Progenitor cell of endocrine pancreas (in vitro differentiated cells): Measurements from ENCODE around the gene BMP2K. TPM values are rescaled to one million over a fixed set of nuclear protein-coding genes. Genes with fewer than 3 reads are reported as not detected.
"Not testable (repeated sequence)": the region's sequence is repeated elsewhere in the genome, so short reads cannot be mapped to it uniquely, and the experiment has no call there.

ENCODE experiments used
- DNase-seq: peaks from one replicate; pipeline ENCODE4 v3.0.0; 2021; ENCODE audit warnings: low spot score; ENCODE audit not compliant: unreplicated experiment
- H3K27ac Mint-ChIP-seq: 2 replicates; pipeline ENCODE4 v1.8.0; 2021; ENCODE audit warnings: mild to moderate bottlenecking, moderate library complexity, mixed read lengths
- H3K27me3 Mint-ChIP-seq: 2 replicates; pipeline ENCODE4 v1.8.0; 2021; ENCODE audit warnings: mixed read lengths
- H3K36me3 Mint-ChIP-seq: 2 replicates; pipeline ENCODE4 v1.8.0; 2022; ENCODE audit warnings: mixed read lengths; ENCODE audit not compliant: insufficient read depth
- H3K4me1 Mint-ChIP-seq: 2 replicates; pipeline ENCODE4 v1.8.0; 2021; ENCODE audit warnings: low read depth, mixed read lengths
- H3K4me3 Mint-ChIP-seq: 2 replicates; pipeline ENCODE4 v1.8.0; 2021; ENCODE audit warnings: low read depth, mild to moderate bottlenecking, moderate library complexity, mixed read lengths
- H3K9me3 Mint-ChIP-seq: 2 replicates; pipeline ENCODE4 v1.8.0; 2021; ENCODE audit warnings: low read depth, mixed read lengths
- CTCF ChIP-seq: fragments of 200-600 bp; sonication (generic); IDR thresholded peaks from one replicate; pipeline ENCODE4 v1.5.0; 2021; ENCODE audit warnings: antibody characterized with exemption, mild to moderate bottlenecking; ENCODE audit not compliant: unreplicated experiment
- total RNA-seq: library from RNA; stranded (reverse); gene quantifications from 2 replicates; pipeline ENCODE4 v1.2.1, GENCODE V29; 2021

BMP2K gene
- total RNA-seq, 1 donor from 2014 or later = 32.5 TPM

DNA sequence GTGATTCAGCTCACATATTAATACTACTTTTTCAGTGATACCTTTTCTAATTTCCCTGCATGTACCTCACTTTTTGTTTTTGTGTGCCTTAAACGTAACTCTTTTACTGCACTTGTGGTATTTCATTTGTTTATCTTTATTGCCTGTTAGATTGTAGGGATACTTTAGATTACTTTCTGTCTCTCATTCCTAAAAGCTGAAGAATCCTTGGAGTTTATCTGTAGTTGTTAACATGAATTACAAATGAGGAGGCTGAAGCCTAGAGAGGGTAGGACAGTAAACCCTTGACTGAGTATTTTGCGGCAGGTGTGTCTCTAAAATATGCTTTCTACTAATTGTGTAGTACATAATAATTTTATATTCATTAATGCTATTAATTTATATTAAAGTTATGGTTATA is 34.9 kb downstream of the BMP2K start:
- Mint-ChIP-seq H3K36me3 (peaks cover 8% of the 10 kb centered on the region), H3K4me3 (no peak overlapping the region), H3K27ac (no peak overlapping the region), H3K4me1 (peaks cover 15% of the 10 kb centered on the region), H3K27me3 (no peaks in the 10 kb centered on the region), H3K9me3 (peaks cover 9% of the 10 kb centered on the region)
- TF ChIP-seq CTCF = no peak
- no peak for DNase-seq

GRCh38 chr4:78818530-78819079 is 42.5 kb downstream of the BMP2K start:
- TF ChIP-seq CTCF = no peak
- Mint-ChIP-seq H3K36me3 (peaks cover 2% of the 10 kb centered on the region), H3K27ac (no peak overlapping the region), H3K4me1 (no peaks in the 10 kb centered on the region), H3K27me3 (no peaks in the 10 kb centered on the region), H3K9me3 (no peaks in the 10 kb centered on the region), H3K4me3 (no peak overlapping the region)
- DNase-seq = no peak

GRCh38 chr4:78824001-78824400 is 47.9 kb downstream of the BMP2K start:
- Mint-ChIP-seq H3K27ac (no peak overlapping the region), H3K36me3 (peaks cover 8% of the 10 kb centered on the region), H3K27me3 (no peaks in the 10 kb centered on the region), H3K4me3 (no peak overlapping the region), H3K4me1 (peaks cover 3% of the 10 kb centered on the region), H3K9me3 (no peaks in the 10 kb centered on the region)
- no peak for TF ChIP-seq CTCF
- no peak for DNase-seq

DNA sequence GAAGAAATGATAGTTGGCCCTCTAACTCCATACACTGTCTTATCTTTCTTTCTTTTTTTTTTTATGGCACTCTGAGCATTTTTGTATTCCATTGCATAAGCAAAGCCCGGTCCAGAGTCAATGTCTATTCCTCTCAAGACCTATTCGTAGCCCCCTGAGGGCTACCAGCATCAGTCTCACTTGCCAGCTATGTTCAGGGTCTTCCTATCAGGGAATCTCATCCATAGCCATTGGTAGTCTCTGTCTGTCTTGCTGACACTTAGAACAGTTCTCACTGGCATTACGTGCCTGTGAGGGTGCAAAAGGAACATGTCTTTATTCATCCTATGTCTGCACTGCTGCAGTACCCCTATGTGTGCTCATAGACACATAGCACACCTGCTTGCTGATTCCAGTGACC is 51.0 kb downstream of the BMP2K start:
- no peak for DNase-seq
- Mint-ChIP-seq H3K36me3 (peaks cover 12% of the 10 kb centered on the region), H3K4me1 (peaks cover 3% of the 10 kb centered on the region), H3K27ac (no peak overlapping the region), H3K4me3 (no peak overlapping the region), H3K27me3 (no peaks in the 10 kb centered on the region), H3K9me3 (no peaks in the 10 kb centered on the region)
- no peak for TF ChIP-seq CTCF

DNA sequence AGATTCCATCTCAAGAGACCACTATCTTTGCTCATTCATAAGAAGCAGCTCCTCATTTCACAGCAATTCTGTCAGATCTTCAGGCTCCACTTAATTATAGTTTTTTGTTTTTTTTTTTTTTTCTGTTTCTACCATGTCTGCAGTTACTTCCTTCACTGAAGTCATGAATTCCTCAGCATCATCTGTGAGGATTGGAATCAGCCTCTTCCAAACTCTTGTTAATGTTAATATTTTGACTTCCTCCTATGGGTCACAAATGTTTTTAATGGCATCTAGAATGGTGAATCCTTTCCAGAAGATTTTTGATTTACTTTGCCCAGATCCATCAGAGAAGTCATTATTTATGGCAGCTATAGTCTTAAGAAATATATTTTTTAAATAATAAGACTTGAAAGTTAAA is 53.1 kb downstream of the BMP2K start:
- Mint-ChIP-seq H3K4me3 (no peak overlapping the region), H3K27me3 (no peaks in the 10 kb centered on the region), H3K36me3 (peaks cover 12% of the 10 kb centered on the region), H3K27ac (no peak overlapping the region), H3K4me1 (no peaks in the 10 kb centered on the region), H3K9me3 (no peaks in the 10 kb centered on the region)
- no peak for DNase-seq
- TF ChIP-seq CTCF = no peak

GRCh38 chr4:78839676-78840075 is 63.5 kb downstream of the BMP2K start:
- DNase-seq, H3K27ac Mint-ChIP-seq, H3K9me3 Mint-ChIP-seq, H3K27me3 Mint-ChIP-seq, H3K4me1 Mint-ChIP-seq, H3K4me3 Mint-ChIP-seq: not testable (repeated sequence)
- peaks cover 22% of the 10 kb centered on the region for H3K36me3 Mint-ChIP-seq

DNA sequence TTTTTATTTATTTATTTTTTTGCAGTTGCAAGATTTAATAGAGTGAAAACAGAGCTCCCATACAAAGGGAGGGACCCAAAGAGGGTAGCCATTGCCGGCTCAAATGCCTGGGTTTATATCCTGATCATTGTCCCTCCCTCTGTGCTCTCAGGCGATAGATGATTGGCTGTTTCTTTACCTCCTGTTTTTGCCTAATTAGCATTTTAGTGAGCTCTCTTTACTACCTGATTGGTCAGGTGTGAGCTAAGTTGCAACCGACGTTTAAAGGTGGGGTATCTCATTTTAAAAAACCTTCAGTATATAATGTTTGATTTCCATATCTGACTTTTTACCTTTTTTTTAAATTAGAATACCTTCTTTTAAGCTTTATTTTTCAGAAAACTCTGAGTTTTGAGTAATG is 64.1 kb downstream of the BMP2K start:
- H3K9me3 Mint-ChIP-seq, H3K4me3 Mint-ChIP-seq, H3K4me1 Mint-ChIP-seq: not testable (repeated sequence)

More for the DNA sequence above, 64.1 kb downstream of the BMP2K start:
- not testable (repeated sequence) for H3K27ac Mint-ChIP-seq, DNase-seq, H3K27me3 Mint-ChIP-seq
- H3K36me3 Mint-ChIP-seq = peaks cover 20% of the 10 kb centered on the region
